BLaER1 treated with 17β-estradiol and CSF1 and Interleukin-3, amounts not matched to agents 10 nM and 100 nM (cell line): ENCODE data around the gene PCED1B.

Experiments used
- H3K27ac ChIP-seq, 11 experiments: shearing (Covaris generic); formaldehyde crosslinking; 2 replicates each; pipeline ENCODE4 v1.8.1; 2022
- H3K27me3 ChIP-seq, 11 experiments: shearing (Covaris generic); formaldehyde crosslinking; 2 replicates each; pipeline ENCODE4 v1.8.1; 2022
- H3K36me3 ChIP-seq, 11 experiments: shearing (Covaris generic); formaldehyde crosslinking; 2 replicates each; pipeline ENCODE4 v1.8.1; 2022
- H3K4me1 ChIP-seq, 10 experiments: shearing (Covaris generic); formaldehyde crosslinking; 2 replicates each; pipeline ENCODE4 v1.8.1; 2022
- H3K4me2 ChIP-seq, 11 experiments: shearing (Covaris generic); formaldehyde crosslinking; 2 replicates each; pipeline ENCODE4 v1.8.1; 2022
- H3K4me3 ChIP-seq, 10 experiments: shearing (Covaris generic); formaldehyde crosslinking; 2 replicates each; pipeline ENCODE4 v1.8.1; 2022
- H3K9ac ChIP-seq, 11 experiments: shearing (Covaris generic); formaldehyde crosslinking; 2 replicates each; pipeline ENCODE4 v1.8.1; 2022
- H3K9me3 ChIP-seq, 11 experiments: shearing (Covaris generic); formaldehyde crosslinking; replicated peaks in 1 of 11; 2 replicates each; pipeline ENCODE4 v1.8.1; 2022
- H4K20me1 ChIP-seq, 11 experiments: shearing (Covaris generic); formaldehyde crosslinking; 2 replicates each; pipeline ENCODE4 v1.8.1; 2022
- Cebpa-rat ChIP-seq, 11 experiments: shearing (Covaris generic); IDR thresholded peaks; 2 replicates each; pipeline ENCODE4 v1.8.1; 2022

The PCED1B gene

GRCh38 chr12:47225356-47225755 lies 145.9 kb downstream of the PCED1B start:
- Histone ChIP-seq H3K4me1 (peaks cover 0 to 65% (median 42%) of the 10 kb centered on the region in 10 experiments; a peak in 16 of 20 replicates), H3K27me3 (no peaks in the 10 kb centered on the region), H3K36me3 (peaks cover 0 to 59% (median 0%) of the 10 kb centered on the region in 11 experiments; a peak in 8 of 22 replicates), H3K9me3 (no peaks in the 10 kb centered on the region; a peak in 1 of 22 replicates), H3K27ac (no peak overlapping the region), H3K4me3 (no peak overlapping the region), H4K20me1 (peaks cover 0 to 64% (median 0%) of the 10 kb centered on the region in 11 experiments; a peak in 3 of 22 replicates), H3K9ac (no peak overlapping the region), H3K4me2 (no peak overlapping the region; a peak in 1 of 22 replicates)
- no peak for TF ChIP-seq Cebpa-rat (IDR thresholded peaks at IDR 0.05)

GRCh38 chr12:47226199-47226598 lies 146.8 kb downstream of the PCED1B start:
- Histone ChIP-seq H3K27ac (no peak overlapping the region), H3K9ac (no peak overlapping the region), H3K36me3 (peaks cover 0 to 68% (median 0%) of the 10 kb centered on the region in 11 experiments; a peak in 8 of 22 replicates), H3K27me3 (no peaks in the 10 kb centered on the region), H3K9me3 (no peaks in the 10 kb centered on the region; a peak in 1 of 22 replicates), H4K20me1 (peaks cover 0 to 72% (median 0%) of the 10 kb centered on the region in 11 experiments; a peak in 3 of 22 replicates), H3K4me2 (no peak overlapping the region), H3K4me3 (no peak overlapping the region), H3K4me1 (peaks cover 0 to 58% (median 37%) of the 10 kb centered on the region in 10 experiments; a peak in 16 of 20 replicates)
- no peak for TF ChIP-seq Cebpa-rat (IDR thresholded peaks at IDR 0.05)

DNA sequence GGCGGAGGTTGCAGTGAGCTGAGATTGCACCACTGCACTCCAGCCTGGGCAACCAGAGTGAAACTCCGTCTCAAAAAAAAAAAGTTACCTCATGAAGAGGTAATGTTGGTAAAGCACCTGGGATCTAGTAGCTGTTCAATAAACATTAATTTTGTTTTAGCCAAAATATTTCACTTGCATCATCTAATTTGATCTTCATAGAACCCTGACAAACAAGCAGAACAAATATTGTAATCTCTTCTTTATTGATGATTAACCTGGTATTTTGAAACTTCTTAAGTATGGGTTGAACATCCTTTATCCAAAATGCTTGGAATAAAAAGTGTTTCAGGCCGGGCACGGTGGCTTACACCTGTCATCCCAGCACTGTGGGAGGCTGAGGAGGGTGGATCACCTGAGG lies 149.4 kb downstream of the PCED1B start:
- Histone ChIP-seq H4K20me1 (peaks cover 0 to 88% (median 0%) of the 10 kb centered on the region in 11 experiments; a peak in 2 of 22 replicates), H3K4me1 (peaks cover 0 to 35% (median 20%) of the 10 kb centered on the region in 10 experiments; a peak in 16 of 20 replicates), H3K27me3 (no peaks in the 10 kb centered on the region), H3K36me3 (peaks cover 0 to 92% (median 0%) of the 10 kb centered on the region in 11 experiments; a peak in 7 of 22 replicates), H3K4me2 (peak overlapping the region in 6 of 11 experiments; percentile 43 to 62 (median 51); a peak in 8 of 22 replicates), H3K9me3 (peaks cover 0 to 12% (median 0%) of the 10 kb centered on the region in 11 experiments; a peak in 4 of 22 replicates), H3K27ac (peak overlapping the region in 3 of 11 experiments; percentile 38 to 49 (median 46); a peak in 3 of 22 replicates), H3K4me3 (no peak overlapping the region), H3K9ac (no peak overlapping the region)
- no peak for TF ChIP-seq Cebpa-rat (IDR thresholded peaks at IDR 0.05)

GRCh38 chr12:47231456-47231855 lies 152.0 kb downstream of the PCED1B start:
- Histone ChIP-seq H3K36me3 (peaks cover 0 to 97% (median 17%) of the 10 kb centered on the region in 11 experiments; a peak in 14 of 22 replicates), H3K9ac (no peak overlapping the region), H3K4me1 (peaks cover 0 to 45% (median 26%) of the 10 kb centered on the region in 10 experiments; a peak in 16 of 20 replicates), H4K20me1 (peaks cover 0 to 64% (median 0%) of the 10 kb centered on the region in 11 experiments; a peak in 2 of 22 replicates), H3K4me3 (no peak overlapping the region), H3K4me2 (no peak overlapping the region), H3K27me3 (no peaks in the 10 kb centered on the region), H3K9me3 (peaks cover 18 to 38% (median 22%) of the 10 kb centered on the region in 11 experiments), H3K27ac (no peak overlapping the region)
- TF ChIP-seq Cebpa-rat (IDR thresholded peaks at IDR 0.05): no peak

- Histone ChIP-seq H3K4me3 (no peak overlapping the region), H4K20me1 (peaks cover 0 to 34% (median 0%) of the 10 kb centered on the region in 11 experiments; a peak in 2 of 22 replicates), H3K9ac (no peak overlapping the region), H3K4me1 (peaks cover 0 to 43% (median 24%) of the 10 kb centered on the region in 10 experiments; a peak in 17 of 20 replicates), H3K27ac (no peak overlapping the region), H3K36me3 (peaks cover 0 to 68% (median 17%) of the 10 kb centered on the region in 11 experiments; a peak in 14 of 22 replicates), H3K27me3 (no peaks in the 10 kb centered on the region), H3K4me2 (no peak overlapping the region), H3K9me3 (peaks cover 18 to 41% (median 22%) of the 10 kb centered on the region in 11 experiments)
- TF ChIP-seq Cebpa-rat (IDR thresholded peaks at IDR 0.05): no peak
Observed at GRCh38 chr12:47234576-47235141, 155.2 kb downstream of the PCED1B start.

GRCh38 chr12:47235258-47236040 lies 156.0 kb downstream of the PCED1B start:
- H3K9me3 ChIP-seq: peaks cover 18 to 41% (median 22%) of the 10 kb centered on the region in 11 experiments
- no peaks in the 10 kb centered on the region for H3K27me3 ChIP-seq
- H3K9ac ChIP-seq: no peak overlapping the region
- H3K4me2 ChIP-seq: peak overlapping the region in 5 of 11 experiments; percentile 44 to 73 (median 65); a peak in 10 of 22 replicates
- peaks cover 0 to 60% (median 17%) of the 10 kb centered on the region in 11 experiments; a peak in 14 of 22 replicates for H3K36me3 ChIP-seq
- no peak overlapping the region for H3K4me3 ChIP-seq
- H3K4me1 ChIP-seq: peaks cover 0 to 37% (median 19%) of the 10 kb centered on the region in 10 experiments; a peak in 16 of 20 replicates
- H3K27ac ChIP-seq: peak overlapping the region in 2 of 11 experiments; percentile 9 to 51; a peak in 1 of 22 replicates
- H4K20me1 ChIP-seq: peaks cover 0 to 33% (median 0%) of the 10 kb centered on the region in 11 experiments; a peak in 2 of 22 replicates
- TF ChIP-seq Cebpa-rat (IDR thresholded peaks at IDR 0.05): no peak

DNA sequence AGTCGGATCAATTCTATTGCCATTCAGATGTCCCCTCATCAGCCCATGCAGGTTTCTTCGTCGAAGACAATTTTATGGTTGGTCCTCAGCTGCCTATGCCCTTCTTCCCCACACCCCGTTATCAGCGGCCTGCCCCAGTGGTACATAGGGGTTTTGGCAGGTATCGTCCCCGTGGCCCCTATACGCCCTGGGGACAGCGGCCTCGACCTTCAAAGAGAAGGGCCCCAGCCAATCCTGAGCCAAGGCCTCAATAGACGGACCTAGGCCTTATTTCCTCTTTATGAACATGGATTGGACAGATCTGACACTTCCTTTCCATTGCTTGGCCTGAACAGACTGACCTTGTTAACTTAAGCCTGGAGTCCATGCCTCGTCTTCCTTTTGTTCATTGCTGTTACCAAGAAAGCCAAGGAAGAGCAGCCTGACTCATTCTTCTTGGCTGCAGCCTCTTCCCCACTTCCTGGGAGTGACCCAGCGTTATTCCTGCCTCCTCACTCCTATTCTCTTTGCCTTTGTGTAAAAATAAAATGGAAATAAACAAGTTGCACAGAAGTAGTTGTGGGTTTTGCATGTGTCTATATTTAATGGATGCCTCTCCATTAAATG lies 156.8 kb downstream of the PCED1B start:
- H3K27me3 ChIP-seq: no peaks in the 10 kb centered on the region
- TF ChIP-seq Cebpa-rat (IDR thresholded peaks at IDR 0.05): no peak
- no peak overlapping the region for H3K4me3 ChIP-seq
- H3K36me3 ChIP-seq: peaks cover 0 to 53% (median 17%) of the 10 kb centered on the region in 11 experiments; a peak in 14 of 22 replicates
- H3K4me2 ChIP-seq: peak overlapping the region in 6 of 11 experiments; percentile 24 to 73 (median 60); a peak in 12 of 22 replicates
- H3K4me1 ChIP-seq: peaks cover 0 to 37% (median 19%) of the 10 kb centered on the region in 10 experiments; a peak in 16 of 20 replicates
- H3K27ac ChIP-seq: peak overlapping the region in 3 of 11 experiments; percentile 9 to 51 (median 27); a peak in 5 of 22 replicates
- no peak overlapping the region for H3K9ac ChIP-seq
- H3K9me3 ChIP-seq: peaks cover 18 to 41% (median 22%) of the 10 kb centered on the region in 11 experiments
- peaks cover 0 to 25% (median 0%) of the 10 kb centered on the region in 11 experiments; a peak in 2 of 22 replicates for H4K20me1 ChIP-seq

DNA sequence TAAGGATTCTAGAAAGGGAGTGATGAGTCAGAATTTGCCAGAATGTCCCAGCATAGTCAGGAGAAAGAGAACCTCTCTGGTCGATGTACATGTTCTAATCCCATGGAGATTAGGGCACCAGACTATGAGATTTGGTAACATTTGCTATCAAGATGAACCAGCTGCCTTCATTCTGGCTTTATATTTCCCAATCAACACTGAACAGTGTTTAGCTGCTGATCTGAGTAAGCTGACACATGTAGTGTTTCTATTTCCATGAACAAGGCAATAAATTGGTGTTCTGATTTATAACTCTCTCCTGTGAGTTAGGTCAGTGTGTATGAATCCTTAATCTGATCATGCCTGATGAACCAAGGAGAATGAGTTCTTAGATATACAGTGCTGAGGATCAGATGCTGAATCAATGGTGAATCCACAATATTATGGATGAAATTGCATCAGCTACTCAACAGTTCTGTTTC lies 158.4 kb downstream of the PCED1B start:
- H4K20me1 ChIP-seq: peaks cover 0 to 13% (median 0%) of the 10 kb centered on the region in 11 experiments; a peak in 1 of 22 replicates
- H3K9ac ChIP-seq: no peak overlapping the region
- H3K4me2 ChIP-seq: peak overlapping the region in 7 of 11 experiments; percentile 6 to 55 (median 16); a peak in 10 of 22 replicates
- H3K36me3 ChIP-seq: peaks cover 0 to 39% (median 17%) of the 10 kb centered on the region in 11 experiments; a peak in 14 of 22 replicates
- H3K4me3 ChIP-seq: no peak overlapping the region
- TF ChIP-seq Cebpa-rat (IDR thresholded peaks at IDR 0.05): no peak
- no peak overlapping the region; a peak in 1 of 22 replicates for H3K27ac ChIP-seq
- H3K9me3 ChIP-seq: peaks cover 18 to 40% (median 22%) of the 10 kb centered on the region in 11 experiments
- peaks cover 0 to 37% (median 19%) of the 10 kb centered on the region in 10 experiments; a peak in 16 of 20 replicates for H3K4me1 ChIP-seq
- H3K27me3 ChIP-seq: no peaks in the 10 kb centered on the region
